GM23248 (cell line): Measurements from ENCODE around the gene LDLRAD4.

Source experiments
- EZH2 ChIP-seq: fragments of 200-600 bp; sonication (generic); IDR thresholded peaks from 2 replicates; pipeline ENCODE4 v1.6.1; 2018; ENCODE audit warnings: antibody characterized with exemption, mild to moderate bottlenecking; ENCODE audit not compliant: insufficient read depth, poor library complexity, severe bottlenecking
- EZH2phosphoT487 ChIP-seq: fragments of 200-600 bp; sonication (generic); IDR thresholded peaks from 2 replicates; pipeline ENCODE4 v1.6.1; 2018; ENCODE audit warnings: antibody characterized with exemption, moderate library complexity, mild to moderate bottlenecking, low read depth; ENCODE audit not compliant: insufficient read depth

GRCh38 chr18:13309031-13309747 lies 90.6 kb downstream of the LDLRAD4 start:
- TF ChIP-seq EZH2 (no peak), EZH2phosphoT487 (no peak)
